ENCODE measurements around the gene FAM83G. TPM values are rescaled to one million over a fixed set of nuclear protein-coding genes. Genes with fewer than 3 reads are reported as not detected.
"Not testable (repeated sequence)": the region's sequence is repeated elsewhere in the genome, so short reads cannot be mapped to it uniquely, and the experiment has no call there.

The FAM83G gene, protein sequence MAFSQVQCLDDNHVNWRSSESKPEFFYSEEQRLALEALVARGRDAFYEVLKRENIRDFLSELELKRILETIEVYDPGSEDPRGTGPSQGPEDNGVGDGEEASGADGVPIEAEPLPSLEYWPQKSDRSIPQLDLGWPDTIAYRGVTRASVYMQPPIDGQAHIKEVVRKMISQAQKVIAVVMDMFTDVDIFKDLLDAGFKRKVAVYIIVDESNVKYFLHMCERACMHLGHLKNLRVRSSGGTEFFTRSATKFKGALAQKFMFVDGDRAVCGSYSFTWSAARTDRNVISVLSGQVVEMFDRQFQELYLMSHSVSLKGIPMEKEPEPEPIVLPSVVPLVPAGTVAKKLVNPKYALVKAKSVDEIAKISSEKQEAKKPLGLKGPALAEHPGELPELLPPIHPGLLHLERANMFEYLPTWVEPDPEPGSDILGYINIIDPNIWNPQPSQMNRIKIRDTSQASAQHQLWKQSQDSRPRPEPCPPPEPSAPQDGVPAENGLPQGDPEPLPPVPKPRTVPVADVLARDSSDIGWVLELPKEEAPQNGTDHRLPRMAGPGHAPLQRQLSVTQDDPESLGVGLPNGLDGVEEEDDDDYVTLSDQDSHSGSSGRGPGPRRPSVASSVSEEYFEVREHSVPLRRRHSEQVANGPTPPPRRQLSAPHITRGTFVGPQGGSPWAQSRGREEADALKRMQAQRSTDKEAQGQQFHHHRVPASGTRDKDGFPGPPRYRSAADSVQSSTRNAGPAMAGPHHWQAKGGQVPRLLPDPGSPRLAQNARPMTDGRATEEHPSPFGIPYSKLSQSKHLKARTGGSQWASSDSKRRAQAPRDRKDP
- total RNA-seq (2022), result 21.2 and 21.5 TPM in 2 replicates
- percentile 65 among the genes with signal in this experiment for Bru-seq, nascent RNA
- BruChase-seq, experiment 1, labeled RNA remaining after a 6-hour chase, result percentile 61 among the genes with signal in this experiment
- BruChase-seq, experiment 2, labeled RNA remaining after a 2-hour chase, result percentile 69 among the genes with signal in this experiment
- long read RNA-seq, full-length matches to known transcripts, result 2 of 10 reads
- long read RNA-seq, partial matches to known transcripts, result 1 of 10 reads
- long read RNA-seq, other reads (novel, unspliced or antisense), result 7 of 10 reads

DNA sequence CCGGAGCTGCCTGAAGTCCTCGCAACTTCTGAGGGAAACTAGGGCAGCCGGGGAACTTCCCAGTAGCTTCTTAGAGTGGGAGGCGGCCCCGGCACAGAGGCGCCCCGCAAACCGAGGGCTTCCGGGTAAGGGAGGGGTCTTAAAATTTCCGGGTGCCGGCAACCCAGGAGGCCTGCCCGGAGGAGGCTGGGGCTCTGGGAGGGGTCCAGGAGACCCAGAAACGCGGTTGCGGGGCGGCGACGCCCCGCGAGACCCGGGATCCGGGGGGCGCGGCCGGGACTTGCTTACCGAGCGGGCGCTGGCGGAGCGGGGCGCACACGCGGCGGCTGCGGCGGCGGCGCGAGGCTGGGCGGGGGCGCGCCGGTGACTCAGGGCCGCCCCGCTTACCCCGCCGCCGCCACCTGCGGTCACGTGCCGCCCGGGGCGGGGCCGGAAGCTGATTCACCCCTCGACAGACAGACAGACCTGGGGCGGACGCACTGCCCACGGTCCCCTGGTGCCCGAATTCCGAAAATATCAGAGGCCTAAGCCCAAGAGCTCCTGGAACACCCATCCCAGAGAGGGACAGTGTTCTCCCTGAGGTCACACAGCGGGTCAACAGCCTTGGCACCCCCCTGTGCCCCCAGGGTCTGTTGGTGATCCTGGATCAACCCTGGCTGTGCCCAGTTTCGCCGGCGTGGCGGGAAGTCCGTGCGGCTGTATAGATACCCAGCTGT lies at the start of gene FAM83G:
FAM83G (minus strand) TSS at position 344 of the 716 bp plus-strand sequence. CDS start 723 bp downstream, outside the sequence.
- Mint-ChIP-seq H3K4me3 (ENCODE audit: low read depth, unreplicated experiment) (peak within 1 kb of the TSS; percentile 66), H3K36me3 (ENCODE audit: insufficient read depth, unreplicated experiment) (peaks cover 26% of the 10 kb centered on the region), H3K27ac (ENCODE audit: unreplicated experiment) (no peak within 1 kb of the TSS), H3K27me3 (ENCODE audit: unreplicated experiment) (no peaks in the 10 kb centered on the region), H3K4me1 (ENCODE audit: low read depth, unreplicated experiment) (peaks cover 16% of the 10 kb centered on the region), H3K9me3 (ENCODE audit: low read depth, unreplicated experiment) (no peaks in the 10 kb centered on the region)
- intact Hi-C loops (cut with micrococcal nuclease; ENCODE audit: unreplicated experiment), result no loop called here
- DNase-seq, result peak; percentile 87
- CTCF ChIA-PET, result interaction anchor here (0.7 kb wide), 1 partner anchor 644 kb away, joined by 3 read pairs; no protein-coding TSS in a partner anchor
- TF ChIP-seq, protein P1, sequence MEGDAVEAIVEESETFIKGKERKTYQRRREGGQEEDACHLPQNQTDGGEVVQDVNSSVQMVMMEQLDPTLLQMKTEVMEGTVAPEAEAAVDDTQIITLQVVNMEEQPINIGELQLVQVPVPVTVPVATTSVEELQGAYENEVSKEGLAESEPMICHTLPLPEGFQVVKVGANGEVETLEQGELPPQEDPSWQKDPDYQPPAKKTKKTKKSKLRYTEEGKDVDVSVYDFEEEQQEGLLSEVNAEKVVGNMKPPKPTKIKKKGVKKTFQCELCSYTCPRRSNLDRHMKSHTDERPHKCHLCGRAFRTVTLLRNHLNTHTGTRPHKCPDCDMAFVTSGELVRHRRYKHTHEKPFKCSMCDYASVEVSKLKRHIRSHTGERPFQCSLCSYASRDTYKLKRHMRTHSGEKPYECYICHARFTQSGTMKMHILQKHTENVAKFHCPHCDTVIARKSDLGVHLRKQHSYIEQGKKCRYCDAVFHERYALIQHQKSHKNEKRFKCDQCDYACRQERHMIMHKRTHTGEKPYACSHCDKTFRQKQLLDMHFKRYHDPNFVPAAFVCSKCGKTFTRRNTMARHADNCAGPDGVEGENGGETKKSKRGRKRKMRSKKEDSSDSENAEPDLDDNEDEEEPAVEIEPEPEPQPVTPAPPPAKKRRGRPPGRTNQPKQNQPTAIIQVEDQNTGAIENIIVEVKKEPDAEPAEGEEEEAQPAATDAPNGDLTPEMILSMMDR (IDR thresholded peaks at IDR 0.05; ENCODE audit: unreplicated experiment), result no peak
- BruUV-seq (replicated peaks), result no TSS peak

DNA sequence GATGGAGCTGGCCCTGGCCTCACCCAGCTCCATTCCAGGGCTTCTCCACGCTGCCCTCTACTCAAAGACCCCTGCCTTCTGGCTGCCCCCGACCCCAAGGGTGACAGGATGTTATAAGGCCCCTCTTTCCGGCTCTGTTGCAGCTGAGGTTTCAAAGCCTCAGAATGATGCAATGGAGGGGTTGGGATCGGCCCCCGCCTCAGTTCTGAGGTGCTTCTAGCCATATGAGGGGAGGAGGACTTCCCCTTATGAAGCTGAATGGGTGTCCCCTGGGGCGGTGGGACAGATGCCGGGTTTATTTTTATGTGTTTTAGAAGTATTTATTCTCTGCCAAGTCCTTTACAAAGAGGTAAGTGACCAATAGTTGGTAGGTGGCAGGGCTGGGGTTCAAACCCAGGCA lies 44.3 kb upstream of the FAM83G start:
- H3K4me1 Mint-ChIP-seq (ENCODE audit: low read depth, unreplicated experiment); H3K4me3 Mint-ChIP-seq (ENCODE audit: low read depth, unreplicated experiment); H3K9me3 Mint-ChIP-seq (ENCODE audit: low read depth, unreplicated experiment); H3K27ac Mint-ChIP-seq (ENCODE audit: unreplicated experiment); DNase-seq; H3K36me3 Mint-ChIP-seq (ENCODE audit: insufficient read depth, unreplicated experiment); H3K27me3 Mint-ChIP-seq (ENCODE audit: unreplicated experiment); CTCF ChIA-PET; intact Hi-C loops (cut with micrococcal nuclease; ENCODE audit: unreplicated experiment); BruUV-seq (replicated peaks): not testable (repeated sequence)

DNA sequence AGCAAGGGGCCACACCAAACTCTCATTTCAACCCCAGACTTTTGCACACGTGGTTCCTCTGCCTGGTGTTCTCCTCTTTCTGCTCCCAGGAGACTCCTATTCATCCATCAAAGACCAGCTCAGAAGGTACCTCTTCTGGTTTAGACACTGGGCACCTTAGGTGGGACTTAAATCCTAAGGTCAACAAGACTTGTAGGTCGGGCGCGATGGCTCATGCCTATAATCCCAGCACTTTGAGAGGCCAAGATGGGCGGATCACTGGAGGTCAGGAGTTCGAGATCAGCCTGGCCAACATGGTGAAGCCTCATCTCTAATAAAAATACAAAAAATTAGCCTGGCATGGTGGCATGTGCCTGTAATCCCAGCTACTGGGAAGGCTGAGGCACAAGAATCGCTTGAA lies 42.9 kb upstream of the FAM83G start:
- DNase-seq; BruUV-seq (replicated peaks); intact Hi-C loops (cut with micrococcal nuclease; ENCODE audit: unreplicated experiment); H3K9me3 Mint-ChIP-seq (ENCODE audit: low read depth, unreplicated experiment); H3K4me1 Mint-ChIP-seq (ENCODE audit: low read depth, unreplicated experiment); CTCF ChIA-PET; H3K27ac Mint-ChIP-seq (ENCODE audit: unreplicated experiment); H3K36me3 Mint-ChIP-seq (ENCODE audit: insufficient read depth, unreplicated experiment); H3K4me3 Mint-ChIP-seq (ENCODE audit: low read depth, unreplicated experiment); H3K27me3 Mint-ChIP-seq (ENCODE audit: unreplicated experiment): not testable (repeated sequence)

DNA sequence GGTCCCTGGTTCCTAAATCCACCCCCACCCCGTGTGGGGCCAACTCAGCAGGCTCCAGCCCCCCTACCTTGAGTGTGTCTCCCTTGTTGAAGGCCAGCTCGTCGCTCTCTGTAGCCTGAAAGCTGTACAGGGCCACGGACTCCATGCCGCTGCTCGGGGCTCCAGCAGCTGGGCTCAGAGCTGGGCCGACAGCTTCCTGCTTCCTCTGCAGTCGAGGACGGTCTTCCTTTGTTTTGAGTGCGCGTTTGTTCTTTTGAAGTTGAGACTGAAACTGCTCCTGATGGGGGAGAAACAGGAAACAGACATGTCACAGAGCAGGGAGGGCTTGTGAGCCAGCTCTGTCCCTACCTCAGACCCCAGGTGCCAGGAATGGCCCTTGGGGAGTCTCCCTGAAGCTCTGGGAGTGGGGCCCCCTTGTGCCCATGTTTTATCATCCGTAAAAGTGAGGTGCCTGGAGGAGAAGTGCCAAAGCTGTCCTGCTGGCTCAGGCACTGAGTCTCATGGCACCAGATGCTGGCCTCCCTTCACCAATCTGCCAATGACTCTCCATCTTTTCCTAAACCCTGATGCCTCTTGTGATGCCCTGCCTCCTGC lies 42.3 kb upstream of the FAM83G start, which contains the start of gene GRAP:
GRAP (minus strand) TSS at position 176 of the 594 bp plus-strand sequence; CDS start at position 145, 31 bp downstream.
- H3K36me3 Mint-ChIP-seq (ENCODE audit: insufficient read depth, unreplicated experiment); H3K27me3 Mint-ChIP-seq (ENCODE audit: unreplicated experiment); H3K4me3 Mint-ChIP-seq (ENCODE audit: low read depth, unreplicated experiment); H3K9me3 Mint-ChIP-seq (ENCODE audit: low read depth, unreplicated experiment); H3K4me1 Mint-ChIP-seq (ENCODE audit: low read depth, unreplicated experiment); BruUV-seq (replicated peaks); DNase-seq; CTCF ChIA-PET; intact Hi-C loops (cut with micrococcal nuclease; ENCODE audit: unreplicated experiment); H3K27ac Mint-ChIP-seq (ENCODE audit: unreplicated experiment): not testable (repeated sequence)

DNA sequence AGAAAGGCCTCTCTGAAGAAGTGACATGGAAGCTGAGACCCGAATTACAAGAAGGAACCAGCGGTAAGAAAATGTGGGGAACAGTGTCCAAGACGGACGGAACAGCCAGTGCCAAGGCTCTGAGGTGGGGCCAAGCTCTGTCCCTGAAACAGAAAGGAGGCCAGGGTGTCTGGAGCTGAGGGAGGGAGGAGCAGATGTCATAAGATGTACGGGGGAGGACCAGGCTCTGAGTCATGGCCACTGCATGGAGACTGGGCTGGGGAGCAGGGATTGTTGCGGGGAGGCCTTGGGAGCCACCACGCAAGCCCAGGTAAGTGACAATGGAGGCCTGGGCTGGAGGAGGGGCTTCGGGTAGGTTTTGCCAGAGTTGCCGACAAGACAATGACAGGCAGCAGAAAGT lies 40.1 kb upstream of the FAM83G start:
- H3K4me3 Mint-ChIP-seq (ENCODE audit: low read depth, unreplicated experiment); intact Hi-C loops (cut with micrococcal nuclease; ENCODE audit: unreplicated experiment); H3K4me1 Mint-ChIP-seq (ENCODE audit: low read depth, unreplicated experiment); H3K9me3 Mint-ChIP-seq (ENCODE audit: low read depth, unreplicated experiment); H3K36me3 Mint-ChIP-seq (ENCODE audit: insufficient read depth, unreplicated experiment); CTCF ChIA-PET; DNase-seq; H3K27me3 Mint-ChIP-seq (ENCODE audit: unreplicated experiment); H3K27ac Mint-ChIP-seq (ENCODE audit: unreplicated experiment); BruUV-seq (replicated peaks): not testable (repeated sequence)

DNA sequence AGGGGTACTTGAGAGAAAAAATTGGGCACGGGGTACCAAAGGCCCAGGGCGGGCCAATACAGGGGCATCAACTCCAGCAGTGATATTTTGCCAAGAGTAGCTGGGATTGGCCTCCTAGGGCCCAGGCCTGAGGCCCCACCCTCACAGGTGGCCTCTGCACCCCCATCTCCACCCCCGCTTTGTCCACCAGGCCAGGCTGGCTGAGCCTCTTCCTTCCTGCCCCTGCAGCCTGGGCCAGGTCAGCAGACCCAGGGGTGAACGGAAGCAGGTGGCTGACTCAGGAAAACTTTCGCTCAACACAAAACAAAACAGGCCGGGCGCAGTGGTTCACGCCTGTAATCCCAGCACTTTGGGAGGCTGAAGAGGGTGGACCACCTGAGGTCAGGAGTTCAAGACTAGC lies 38.5 kb upstream of the FAM83G start:
- intact Hi-C loops (cut with micrococcal nuclease; ENCODE audit: unreplicated experiment); H3K27ac Mint-ChIP-seq (ENCODE audit: unreplicated experiment); CTCF ChIA-PET; BruUV-seq (replicated peaks); H3K27me3 Mint-ChIP-seq (ENCODE audit: unreplicated experiment); DNase-seq; H3K4me3 Mint-ChIP-seq (ENCODE audit: low read depth, unreplicated experiment); H3K4me1 Mint-ChIP-seq (ENCODE audit: low read depth, unreplicated experiment); H3K36me3 Mint-ChIP-seq (ENCODE audit: insufficient read depth, unreplicated experiment); H3K9me3 Mint-ChIP-seq (ENCODE audit: low read depth, unreplicated experiment): not testable (repeated sequence)

DNA sequence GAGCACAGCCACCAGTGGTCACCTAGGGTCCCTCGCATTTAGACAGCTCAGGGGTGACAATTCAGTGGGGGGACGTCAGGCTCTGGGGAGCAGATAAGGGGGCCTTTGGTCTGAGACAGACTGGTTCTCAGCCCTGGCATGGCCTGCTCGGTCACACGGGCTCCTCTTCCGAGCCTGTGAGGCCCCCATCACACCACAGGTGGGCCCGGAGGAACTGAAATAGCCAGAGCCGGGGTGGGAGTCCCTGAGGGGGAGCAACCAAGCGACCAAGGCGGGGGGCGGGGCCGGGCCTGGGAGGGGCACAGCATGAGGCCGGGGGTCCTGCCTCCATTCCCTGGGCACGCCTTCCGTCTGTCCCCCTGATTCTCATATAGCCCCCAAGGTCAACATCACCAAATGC lies 37.8 kb upstream of the FAM83G start:
- H3K27me3 Mint-ChIP-seq (ENCODE audit: unreplicated experiment); CTCF ChIA-PET; H3K27ac Mint-ChIP-seq (ENCODE audit: unreplicated experiment); H3K9me3 Mint-ChIP-seq (ENCODE audit: low read depth, unreplicated experiment); BruUV-seq (replicated peaks); H3K4me3 Mint-ChIP-seq (ENCODE audit: low read depth, unreplicated experiment); DNase-seq; H3K4me1 Mint-ChIP-seq (ENCODE audit: low read depth, unreplicated experiment); H3K36me3 Mint-ChIP-seq (ENCODE audit: insufficient read depth, unreplicated experiment); intact Hi-C loops (cut with micrococcal nuclease; ENCODE audit: unreplicated experiment): not testable (repeated sequence)

DNA sequence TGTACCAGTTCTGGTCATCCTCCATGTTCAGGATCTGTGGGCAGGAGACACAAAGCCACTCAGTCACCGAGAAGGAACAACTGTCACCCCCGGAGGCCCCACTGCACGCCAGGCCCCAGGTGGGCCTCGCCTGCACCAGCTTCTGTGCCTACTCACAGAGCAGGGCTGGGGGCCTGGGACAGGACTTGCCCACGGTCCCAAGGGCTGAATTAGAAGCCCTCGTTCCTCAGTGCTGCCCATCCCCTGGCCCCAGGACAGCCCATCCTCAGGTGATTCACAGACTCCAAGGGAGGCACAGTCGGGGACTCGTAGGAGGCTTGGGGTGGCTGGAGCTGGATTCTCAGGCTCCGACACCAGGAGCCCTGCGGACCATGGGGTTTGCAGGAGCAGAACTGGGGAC lies 37.3 kb upstream of the FAM83G start:
- H3K36me3 Mint-ChIP-seq (ENCODE audit: insufficient read depth, unreplicated experiment); H3K4me3 Mint-ChIP-seq (ENCODE audit: low read depth, unreplicated experiment); DNase-seq; H3K4me1 Mint-ChIP-seq (ENCODE audit: low read depth, unreplicated experiment); BruUV-seq (replicated peaks); CTCF ChIA-PET; intact Hi-C loops (cut with micrococcal nuclease; ENCODE audit: unreplicated experiment); H3K27ac Mint-ChIP-seq (ENCODE audit: unreplicated experiment); H3K27me3 Mint-ChIP-seq (ENCODE audit: unreplicated experiment); H3K9me3 Mint-ChIP-seq (ENCODE audit: low read depth, unreplicated experiment): not testable (repeated sequence)
